Measurements from ENCODE around the gene ERBB2. TPM values are rescaled to one million over a fixed set of nuclear protein-coding genes. Genes with fewer than 3 reads are reported as not detected.

Gene ERBB2
- total and polyA plus RNA-seq, 2 of the 8 experiments (the other 6 are each of a cell fraction or from before 2014, with no cell fraction given): 183 to 394 TPM

GRCh38 chr17:39732586-39732985 is 32.7 kb downstream of the ERBB2 start (continued):
- TF ChIP-seq USF2 (IDR thresholded peaks at IDR 0.05; ENCODE audit: low read length) (no peak), SUZ12 (IDR thresholded peaks at IDR 0.05; ENCODE audit: low read length) (no peak), PHF8 (conservative IDR thresholded peaks at IDR 0.05; ENCODE audit: low read depth, low read length) (no peak), NRF1 (IDR thresholded peaks at IDR 0.05; ENCODE audit: low read depth, low read length) (no peak)
